22Rv1 (cell line): ENCODE data around the gene TSLP.

ENCODE experiments used
- CTCF ChIP-seq: fragments of 450-650 bp; IDR thresholded peaks from 2 replicates; pipeline ENCODE4 v1.5.1; 2017; ENCODE audit warnings: mild to moderate bottlenecking
- ZFX ChIP-seq: fragments of 450-650 bp; IDR thresholded peaks from 2 replicates; pipeline ENCODE4 v1.6.1; 2017; ENCODE audit warnings: antibody characterized with exemption, borderline replicate concordance

GRCh38 chr5:111106320-111106948, 34.9 kb downstream of the TSLP start:
- TF ChIP-seq CTCF (no peak), ZFX (no peak)
